Activated CD4-positive, alpha-beta T cell treated with anti-CD3 and anti-CD28 coated beads, Interleukin-2, Interleukin-6, amounts not matched to agents 100 ng/mL and 50 ng/mL, durations not matched to agents 16 hours and 8 hours (primary cell): ENCODE data around the gene QDPR.

Experiments
- DNase-seq: peaks from one replicate; pipeline ENCODE4 v3.0.0-alpha.2; 2020

Gene QDPR

GRCh38 chr4:17526695-17527477, 15.0 kb upstream of the QDPR start:
- no peak for DNase-seq

- DNase-seq: no peak
These were observed 11.8 kb upstream of the QDPR start for GRCh38 chr4:17523662-17524061.

- no peak for DNase-seq
These were observed 9.7 kb upstream of the QDPR start for GRCh38 chr4:17521595-17521994.

GRCh38 chr4:17517664-17518063, 5.8 kb upstream of the QDPR start:
- DNase-seq: no peak

GRCh38 chr4:17516980-17517379, 5.1 kb upstream of the QDPR start:
- DNase-seq: no peak

GRCh38 chr4:17515445-17516407, 3.8 kb upstream of the QDPR start:
- no peak for DNase-seq

GRCh38 chr4:17514865-17515264, 3.0 kb upstream of the QDPR start, which contains the start of gene CLRN2:
CLRN2 (plus strand) TSS chr4:17515165; CDS start chr4:17515267, 102 bp downstream.
- DNase-seq: no peak

- no peak for DNase-seq
These were observed 1.2 kb upstream of the QDPR start for GRCh38 chr4:17512973-17513665.

- peak; percentile 73 for DNase-seq
These were observed 361 bp downstream of the QDPR start for GRCh38 chr4:17511509-17511949.

GRCh38 chr4:17511051-17511450, 839 bp downstream of the QDPR start:
- DNase-seq: no peak

GRCh38 chr4:17510582-17510981, 1.3 kb downstream of the QDPR start:
- no peak for DNase-seq

- DNase-seq: no peak
These were observed 7.8 kb downstream of the QDPR start for GRCh38 chr4:17504081-17504480.

- no peak for DNase-seq
These were observed 9.1 kb downstream of the QDPR start for GRCh38 chr4:17502756-17503155.

- DNase-seq: no peak
These were observed 11.3 kb downstream of the QDPR start for GRCh38 chr4:17500574-17500973.

GRCh38 chr4:17497890-17498523, 13.9 kb downstream of the QDPR start:
- no peak for DNase-seq

GRCh38 chr4:17494258-17495190, 17.4 kb downstream of the QDPR start:
- no peak for DNase-seq

GRCh38 chr4:17493619-17494018, 18.3 kb downstream of the QDPR start:
- no peak for DNase-seq

- DNase-seq: no peak
These were observed 19.0 kb downstream of the QDPR start for GRCh38 chr4:17492876-17493275.

GRCh38 chr4:17492058-17492741, 19.7 kb downstream of the QDPR start:
- DNase-seq: no peak

GRCh38 chr4:17491196-17491595, 20.7 kb downstream of the QDPR start:
- DNase-seq: no peak

- DNase-seq: no peak
These were observed 21.3 kb downstream of the QDPR start for GRCh38 chr4:17490575-17491059.
